Measurements from ENCODE around the gene CCDC152. TPM values are rescaled to one million over a fixed set of nuclear protein-coding genes. Genes with fewer than 3 reads are reported as not detected.

CCDC152 gene
- polyA plus RNA-seq, 3 donors, result 0.09 to 0.18 (median 0.09) TPM

GRCh38 chr5:42718591-42718990 lies 38.0 kb upstream of the CCDC152 start:
- peak overlapping the region in 1 of 2 donors; percentile 30 for H3K27ac ChIP-seq (ENCODE audit: low read depth in 1 of 2, low read length in 2 of 2)
- 6% methylated on average over 2 of the region's 4 CpGs for WGBS (ENCODE audit: insufficient coverage)
- H3K9me3 Mint-ChIP-seq, result peaks cover 0 to 4% (median 0%) of the 10 kb centered on the region in 7 donors

GRCh38 chr5:42719034-42719433 lies 37.6 kb upstream of the CCDC152 start:
- Mint-ChIP-seq H3K27ac (peak overlapping the region in 2 of 7 donors; percentile 6 to 46), H3K36me3 (no peaks in the 10 kb centered on the region), H3K4me3 (no peak overlapping the region), H3K4me1 (peaks cover 39% of the 10 kb centered on the region), H3K27me3 (ENCODE audit: low read depth in 3 of 3) (peaks cover 0 to 1% (median 0%) of the 10 kb centered on the region in 3 donors), H3K9me3 (peaks cover 0 to 2% (median 0%) of the 10 kb centered on the region in 7 donors)
- Histone ChIP-seq H3K36me3 (replicated peaks in 1 of 2; ENCODE audit: control insufficient read depth in 1 of 2, insufficient read depth in 2 of 2, low read length in 2 of 2) (no peaks in the 10 kb centered on the region), H3K4me3 (replicated peaks in 1 of 3; ENCODE audit: low read depth in 2 of 3, low read length in 3 of 3) (peak overlapping the region in 1 of 3 experiments; percentile 24), H3K79me2 (ENCODE audit: insufficient read depth, low read length) (no peaks in the 10 kb centered on the region), H3K27ac (ENCODE audit: low read depth in 1 of 2, low read length in 2 of 2) (peak overlapping the region in 1 of 2 donors; percentile 30), H3K4me2 (replicated peaks; ENCODE audit: extremely low read depth, low read length, poor library complexity, severe bottlenecking) (peak overlapping the region; percentile 46), H2AFZ (ENCODE audit: insufficient read depth, low read depth, low read length, poor library complexity, severe bottlenecking) (peak overlapping the region; percentile 69), H3K9ac (ENCODE audit: insufficient read depth, low read length, poor library complexity, severe bottlenecking) (no peak overlapping the region), H3K4me1 (ENCODE audit: control insufficient read depth in 1 of 2, insufficient read depth in 2 of 2, low read length in 2 of 2) (peaks cover 33 to 40% of the 10 kb centered on the region in 2 donors), H3K27me3 (ENCODE audit: control insufficient read depth in 2 of 2, insufficient read depth in 2 of 2, low read length in 2 of 2) (no peaks in the 10 kb centered on the region), H3K9me3 (replicated peaks in 1 of 2; ENCODE audit: control insufficient read depth in 1 of 2, insufficient read depth in 1 of 2, low read length in 2 of 2) (no peaks in the 10 kb centered on the region), H4K20me1 (ENCODE audit: insufficient read depth, low read length) (no peaks in the 10 kb centered on the region)
- DNase-seq, result peak in 1 of 3 donors; percentile 2
- no peak for TF ChIP-seq CTCF (IDR thresholded peaks at IDR 0.05)
- intact Hi-C loops (cut with micrococcal nuclease), result no loop called here
- 71% methylated on average over 2 of the region's 2 CpGs for WGBS (ENCODE audit: insufficient coverage)

More at GRCh38 chr5:42718591-42718990, 38.0 kb upstream of the CCDC152 start:
- H3K9ac ChIP-seq (ENCODE audit: insufficient read depth, low read length, poor library complexity, severe bottlenecking), result no peak overlapping the region
- H3K4me2 ChIP-seq (replicated peaks; ENCODE audit: extremely low read depth, low read length, poor library complexity, severe bottlenecking), result peak overlapping the region; percentile 46
- H3K36me3 ChIP-seq (replicated peaks in 1 of 2; ENCODE audit: control insufficient read depth in 1 of 2, insufficient read depth in 2 of 2, low read length in 2 of 2), result no peaks in the 10 kb centered on the region
- no peaks in the 10 kb centered on the region for H3K36me3 Mint-ChIP-seq
- no peak overlapping the region for H3K27ac Mint-ChIP-seq
- intact Hi-C loops (cut with micrococcal nuclease), result no loop called here
- peak overlapping the region in 1 of 3 experiments; percentile 24 for H3K4me3 ChIP-seq (replicated peaks in 1 of 3; ENCODE audit: low read depth in 2 of 3, low read length in 3 of 3)
- peak overlapping the region; percentile 69 for H2AFZ ChIP-seq (ENCODE audit: insufficient read depth, low read depth, low read length, poor library complexity, severe bottlenecking)
- peaks cover 33 to 40% of the 10 kb centered on the region in 2 donors for H3K4me1 ChIP-seq (ENCODE audit: control insufficient read depth in 1 of 2, insufficient read depth in 2 of 2, low read length in 2 of 2)
- no peaks in the 10 kb centered on the region for H3K79me2 ChIP-seq (ENCODE audit: insufficient read depth, low read length)
- no peaks in the 10 kb centered on the region for H3K27me3 Mint-ChIP-seq (ENCODE audit: low read depth in 3 of 3)
- peak overlapping the region in 1 of 2 donors; percentile 11 for H3K4me3 Mint-ChIP-seq
- no peaks in the 10 kb centered on the region for H3K9me3 ChIP-seq (replicated peaks in 1 of 2; ENCODE audit: control insufficient read depth in 1 of 2, insufficient read depth in 1 of 2, low read length in 2 of 2)
- no peak for TF ChIP-seq CTCF (IDR thresholded peaks at IDR 0.05)
- H3K27me3 ChIP-seq (ENCODE audit: control insufficient read depth in 2 of 2, insufficient read depth in 2 of 2, low read length in 2 of 2), result no peaks in the 10 kb centered on the region
- H3K4me1 Mint-ChIP-seq, result peaks cover 39% of the 10 kb centered on the region
- DNase-seq, result peak; percentile 4 to 10 (median 10)
- no peaks in the 10 kb centered on the region for H4K20me1 ChIP-seq (ENCODE audit: insufficient read depth, low read length)

Data from CD14-positive monocyte (primary cell).